Measurements from ENCODE around the gene OR6K6. TPM values are rescaled to one million over a fixed set of nuclear protein-coding genes. Genes with fewer than 3 reads are reported as not detected.

OR6K6 gene
- not detected for total RNA-seq

GRCh38 chr1:158754420-158754819 lies at the start of gene OR6K6:
Gene OR6K6, plus strand, starts transcription at chr1:158754720. Its CDS starts 168 bp downstream, at chr1:158754888.

GRCh38 chr1:158720620-158721019 lies 33.9 kb upstream of the OR6K6 start, which contains the start of gene OR6K3:
Gene OR6K3, minus strand, starts transcription at chr1:158720720. Its CDS starts 2,605 bp downstream, at chr1:158718115.

GRCh38 chr1:158771950-158772866 lies 17.7 kb downstream of the OR6K6 start, which contains the start of gene OR6N1:
Gene OR6N1, minus strand, starts transcription at chr1:158772195. Its CDS starts 5,513 bp downstream, at chr1:158766682.

GRCh38 chr1:158781104-158781503 lies 26.6 kb downstream of the OR6K6 start, which contains the start of gene OR6N2:
Gene OR6N2, minus strand, starts transcription at chr1:158781204. Its CDS starts 3,569 bp downstream, at chr1:158777635.

Small RNAs within 50 kb of the gene (small RNA-seq; reads per million reads assigned to genes)
- not detected for gene OR2AQ1P (ENCODE audit: low replicate concordance)

Other genes starting within 250 kb of the OR6K6 start
- gene OR6Y1, start 200.3 kb upstream of the OR6K6 start, total RNA-seq: not detected
- not detected for gene OR6P1, start 184.1 kb upstream of the OR6K6 start, total RNA-seq
- gene OR10X1, start 174.8 kb upstream of the OR6K6 start, total RNA-seq: not detected
- gene OR10Z1, start 149.5 kb upstream of the OR6K6 start, total RNA-seq: not detected
- gene SPTA1, start 68.0 kb upstream of the OR6K6 start, total RNA-seq: 22.7 TPM
- not detected for gene OR6K2, start 54.1 kb upstream of the OR6K6 start, total RNA-seq
- gene OR6K3, start 34.0 kb upstream of the OR6K6 start, total RNA-seq: not detected
- not detected for gene OR6N1, start 17.5 kb downstream of the OR6K6 start, total RNA-seq
- not detected for gene OR6N2, start 26.5 kb downstream of the OR6K6 start, total RNA-seq
- gene MNDA, start 76.6 kb downstream of the OR6K6 start, total RNA-seq: 18.7 TPM
- gene PYHIN1, start 176.8 kb downstream of the OR6K6 start, total RNA-seq: 0.18 TPM